ENCODE data around the gene SPTBN5.

SPTBN5 gene

GRCh38 chr15:41798607-41799487 lies 95.0 kb downstream of the SPTBN5 start:
- no peak for DNase-seq
